Mesenteric fat pad (tissue), 1 donor: ENCODE data around the gene TUBGCP2. TPM values are rescaled to one million over a fixed set of nuclear protein-coding genes. Genes with fewer than 3 reads are reported as not detected.
A peak's percentile ranks its signal among the peaks of the same experiment; 100 is the strongest.
"Not testable (repeated sequence)": the region's sequence is repeated elsewhere in the genome, so short reads cannot be mapped to it uniquely, and the experiment has no call there.

Experiments used
- DNase-seq: peaks from one replicate; pipeline ENCODE4 v3.0.0-alpha.2; 2020; ENCODE audit warnings: low spot score
- total RNA-seq: library from RNA; stranded (reverse); fragmentation: NEBNext Ultra II Directional; extraction: Animal tissue kit (Norgen Biotek cat#: 25700); gene quantifications from one replicate; pipeline ENCODE4 v1.2.1, GENCODE V29; 2021
- donor health status: DM: yes; HTN: yes; CAD: no.

TUBGCP2 gene
- total RNA-seq, 1 donor from 2014 or later = 46.3 TPM

DNA sequence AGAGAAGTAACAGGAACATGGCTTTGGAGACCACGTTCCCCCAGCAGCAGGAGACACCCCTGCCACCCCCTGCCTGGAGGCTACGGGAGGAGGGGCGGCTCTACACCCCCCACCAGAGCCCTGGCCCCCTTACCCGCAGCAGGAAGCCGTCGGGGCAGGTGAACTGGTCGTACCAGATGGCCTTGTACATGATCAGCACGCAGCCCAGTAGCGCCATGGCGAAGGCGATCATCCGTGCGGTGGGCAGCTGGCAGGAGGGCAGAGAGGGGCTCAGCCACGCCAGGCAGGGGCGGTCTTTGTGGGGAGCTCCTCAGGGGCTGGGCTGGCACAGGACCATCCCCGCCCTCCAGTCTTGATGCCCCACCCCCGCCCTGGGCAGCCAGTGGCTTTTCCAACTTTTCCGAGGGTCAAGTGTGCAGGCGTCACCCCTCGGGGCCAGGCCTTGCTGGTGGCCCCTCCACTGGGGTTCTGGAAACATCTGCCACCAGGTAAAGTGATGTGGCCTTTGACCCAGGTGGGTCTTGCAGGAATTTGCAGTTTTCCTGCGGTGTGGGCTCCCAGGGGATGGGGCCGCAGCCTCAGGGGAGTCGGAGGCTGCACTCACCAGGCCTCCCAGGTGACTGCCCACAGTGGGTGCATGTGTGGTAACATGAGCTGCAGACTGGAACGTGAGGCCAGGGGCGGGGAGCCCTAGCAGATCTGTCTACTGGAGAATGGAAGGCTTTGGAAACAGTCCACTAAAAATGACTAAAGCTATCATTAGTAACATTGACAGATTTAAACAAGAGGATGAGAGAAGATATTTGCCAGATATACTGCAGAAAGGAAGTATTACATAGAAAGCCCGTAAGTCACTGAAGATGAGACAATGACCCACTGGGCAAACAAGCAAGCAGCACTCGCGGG is 18.3 kb upstream of the TUBGCP2 start:
- DNase-seq = no peak

DNA sequence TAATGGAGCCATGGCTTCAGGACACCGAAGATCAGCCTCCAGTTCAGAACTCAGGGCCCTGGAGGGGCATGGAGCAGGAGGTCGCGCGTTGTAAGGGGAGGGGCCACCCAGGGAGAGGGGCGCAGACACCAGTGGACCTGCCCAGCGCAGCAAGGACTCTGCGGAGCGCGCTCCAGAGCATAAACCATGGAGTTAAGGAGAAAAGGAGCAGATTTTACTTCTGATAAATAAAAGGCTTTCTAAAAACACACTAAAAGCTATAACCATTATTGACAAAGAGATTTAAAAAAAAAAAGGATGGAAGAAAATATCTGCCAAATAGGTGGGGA is 17.5 kb upstream of the TUBGCP2 start:
- no peak for DNase-seq

DNA sequence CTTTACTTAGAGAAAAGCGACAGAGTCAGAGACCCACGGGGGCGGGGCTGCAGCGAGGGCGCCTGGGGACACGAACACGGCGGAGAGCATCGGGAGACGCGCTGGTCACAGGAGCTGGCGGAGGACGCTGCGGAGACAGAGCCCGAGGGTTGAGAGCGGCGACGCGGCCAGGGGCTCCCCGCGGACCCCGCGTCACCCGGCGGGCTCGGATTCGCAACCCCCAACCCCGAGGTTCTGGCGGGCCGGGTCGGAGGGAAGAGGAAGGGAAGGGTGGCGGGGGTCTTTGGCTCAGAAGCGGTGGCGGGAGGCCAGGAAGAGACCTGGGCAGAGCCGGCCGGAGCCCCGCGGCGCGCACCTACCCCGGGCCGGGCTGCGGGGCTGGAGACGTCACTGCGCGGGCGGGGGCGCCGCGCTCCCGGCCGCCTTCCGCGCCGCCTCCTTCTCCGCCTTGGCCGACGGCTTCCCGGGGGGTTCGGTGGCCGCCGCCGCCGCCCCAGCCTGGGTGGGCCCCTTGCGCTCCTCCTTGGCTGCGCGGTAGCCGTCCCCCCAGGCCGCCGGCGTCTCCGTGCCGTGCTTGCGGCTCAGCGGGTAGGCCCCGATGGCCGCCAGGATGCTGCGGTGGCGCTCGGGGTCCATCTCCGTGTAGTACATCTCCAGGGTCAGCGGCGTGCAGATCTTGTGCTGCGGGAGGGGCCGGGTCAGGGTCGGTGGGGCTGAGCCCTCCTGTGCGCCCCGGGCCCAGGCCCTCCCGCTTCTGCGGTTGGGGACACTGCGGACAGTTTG is 17.0 kb upstream of the TUBGCP2 start:
- DNase-seq = no peak

GRCh38 chr10:133324857-133325260 is 16.2 kb upstream of the TUBGCP2 start:
- DNase-seq = peak; percentile 85

GRCh38 chr10:133324198-133324792 is 15.6 kb upstream of the TUBGCP2 start:
- DNase-seq = peak; percentile 89

- DNase-seq = not testable (repeated sequence)
Measured at GRCh38 chr10:133322064-133322709, 13.5 kb upstream of the TUBGCP2 start.

- not testable (repeated sequence) for DNase-seq
Measured at GRCh38 chr10:133320852-133321422, 12.3 kb upstream of the TUBGCP2 start.

DNA sequence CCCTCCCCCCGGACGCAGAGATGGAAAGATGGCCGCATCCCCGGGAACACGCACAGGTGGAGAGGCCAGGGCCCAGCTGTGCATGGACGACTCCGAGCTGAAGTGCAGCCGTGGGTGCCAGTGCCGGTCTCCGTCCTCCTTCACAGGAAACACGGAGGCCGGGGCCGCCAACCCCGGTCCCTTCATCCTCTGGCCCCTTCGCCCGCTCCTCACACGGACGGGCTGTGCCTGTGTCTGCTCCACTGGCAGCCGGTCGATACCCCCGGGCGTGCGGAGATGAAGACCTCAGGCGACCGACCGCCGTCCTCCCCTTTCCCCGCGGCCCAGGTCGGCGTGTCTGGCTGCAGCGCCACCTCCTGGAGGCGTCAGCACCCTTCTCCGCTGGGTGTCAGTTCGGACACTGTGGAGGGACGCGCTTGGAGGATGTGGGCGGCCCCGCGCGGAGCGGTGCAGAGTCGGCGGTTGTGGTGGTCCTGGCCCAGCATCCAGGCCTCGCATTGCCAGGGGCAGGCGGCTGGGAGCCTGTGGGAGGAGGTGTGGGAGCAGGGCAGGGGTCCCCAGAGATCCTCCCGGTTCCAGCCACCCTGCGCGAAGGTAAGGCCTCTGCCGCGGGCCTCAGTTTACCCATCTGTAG is 9.9 kb upstream of the TUBGCP2 start:
- no peak for DNase-seq

GRCh38 chr10:133316732-133317131 is 8.1 kb upstream of the TUBGCP2 start:
- no peak for DNase-seq

DNA sequence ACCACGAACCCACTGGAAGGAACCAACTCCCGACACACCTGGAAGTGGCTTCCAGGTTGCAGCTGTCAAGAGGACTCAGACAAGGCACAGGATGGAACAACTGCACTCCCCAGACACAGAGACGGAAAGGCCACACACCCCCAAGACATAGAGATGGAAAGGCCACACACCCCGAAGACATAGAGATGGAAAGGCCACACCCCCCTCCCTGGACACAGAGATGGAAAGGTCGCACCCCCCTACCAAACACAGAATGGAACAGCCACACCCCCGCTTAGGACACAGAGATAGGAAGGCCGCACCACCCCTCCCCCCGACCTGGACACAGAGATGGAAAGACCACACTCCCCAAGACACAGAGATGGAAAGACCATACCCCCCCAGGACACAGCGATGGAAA is 7.6 kb upstream of the TUBGCP2 start:
- no peak for DNase-seq

- no peak for DNase-seq
Measured at GRCh38 chr10:133315847-133316246, 7.2 kb upstream of the TUBGCP2 start.

DNA sequence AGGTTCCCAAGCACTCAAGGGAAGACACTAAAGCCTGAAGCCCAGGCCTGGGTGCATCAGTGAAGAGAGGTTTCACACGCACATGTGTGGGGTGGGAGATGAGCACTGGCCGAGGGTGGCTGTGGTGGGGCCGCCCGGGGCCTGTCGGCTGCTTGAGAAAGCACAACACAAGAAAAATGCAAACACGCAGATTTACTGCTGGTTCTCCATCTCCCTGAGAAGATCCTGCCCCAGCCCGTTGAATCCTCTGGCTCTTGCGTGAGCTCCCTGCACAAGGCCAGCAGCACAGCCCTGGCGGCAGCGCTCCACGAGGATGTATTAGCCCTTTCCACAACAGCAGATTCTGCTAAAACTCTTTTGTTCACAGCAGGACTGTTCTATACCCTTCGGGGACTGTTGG is 6.2 kb upstream of the TUBGCP2 start:
- DNase-seq = no peak

DNA sequence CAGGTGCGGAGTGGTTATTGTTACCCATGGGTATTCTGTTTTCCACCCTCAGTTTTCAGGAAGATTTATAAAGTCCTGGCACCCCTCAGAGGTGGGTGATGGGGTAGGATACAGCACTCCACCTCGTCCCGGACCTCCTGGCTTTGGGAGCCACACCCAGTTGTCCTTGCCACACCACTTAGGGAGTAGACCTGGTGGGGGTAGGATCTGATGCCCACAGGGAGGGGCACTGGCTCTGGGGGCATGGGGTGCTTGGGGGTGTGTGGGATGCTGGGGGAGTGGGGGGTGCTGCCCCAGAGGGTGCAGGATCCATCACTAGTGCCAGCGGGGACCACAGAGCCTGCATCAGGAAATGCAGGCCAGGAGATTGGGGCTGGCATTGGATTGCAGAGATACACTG is 4.5 kb upstream of the TUBGCP2 start:
- no peak for DNase-seq

- DNase-seq = no peak
Measured at GRCh38 chr10:133312769-133313145, 4.1 kb upstream of the TUBGCP2 start.

GRCh38 chr10:133312016-133312768 is 3.5 kb upstream of the TUBGCP2 start:
- DNase-seq = no peak

DNA sequence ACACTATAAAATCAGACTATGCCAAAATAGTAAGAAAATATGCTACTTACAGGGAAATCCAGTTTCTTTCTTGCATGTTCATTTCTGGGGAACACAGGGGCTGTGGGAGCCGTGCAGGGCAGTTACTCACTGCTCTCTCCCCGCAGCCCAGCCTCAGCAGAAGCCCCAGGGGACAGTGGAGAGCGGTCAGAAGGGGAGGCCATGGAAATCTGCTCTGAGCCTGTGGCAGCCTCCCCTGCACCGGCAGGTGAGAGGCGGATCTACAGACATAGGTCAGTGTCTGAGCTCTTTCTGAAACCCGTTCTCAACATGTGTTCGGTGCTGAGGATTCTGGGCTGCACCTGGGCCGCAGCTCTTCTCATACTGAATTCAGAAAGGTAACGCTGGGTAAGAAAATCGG is 2.9 kb upstream of the TUBGCP2 start:
- no peak for DNase-seq

DNA sequence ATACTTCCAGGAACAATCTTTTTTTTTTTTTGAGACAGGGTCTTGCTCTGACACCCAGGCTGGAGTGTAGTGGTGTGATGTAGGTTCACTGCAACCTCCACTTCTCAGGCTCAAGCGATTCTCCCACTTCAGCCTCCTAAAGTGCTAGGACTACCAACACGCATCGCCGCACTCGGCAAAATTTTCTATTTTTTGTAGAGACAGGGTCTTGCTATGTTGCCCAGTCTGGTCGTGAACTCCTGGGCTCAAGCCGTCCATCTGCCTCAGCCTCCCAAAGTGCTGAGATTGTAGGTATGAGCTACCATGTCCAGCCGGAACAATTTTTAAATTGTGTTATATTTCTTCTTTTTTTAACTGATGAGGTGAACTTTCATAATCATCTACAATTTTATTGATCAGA is 2.1 kb upstream of the TUBGCP2 start:
- DNase-seq = no peak

DNA sequence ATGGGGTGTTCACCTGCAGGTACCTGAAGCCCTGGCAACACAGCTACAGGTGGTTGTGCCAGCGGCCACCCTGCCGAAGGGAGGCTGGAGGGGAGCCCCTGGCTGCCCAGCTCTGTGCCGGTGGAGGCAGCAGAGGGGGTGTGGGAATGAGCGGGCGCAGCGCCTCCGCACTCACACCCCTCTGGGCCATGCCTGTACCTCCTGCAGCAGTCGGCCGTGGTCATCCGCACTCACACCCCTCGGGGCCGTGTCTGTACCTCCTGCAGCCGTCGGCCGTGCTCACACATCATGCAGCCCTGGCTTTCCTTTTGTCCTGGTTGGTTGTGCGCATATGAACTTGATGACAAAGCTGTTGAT is 1.7 kb upstream of the TUBGCP2 start:
- DNase-seq = no peak

DNA sequence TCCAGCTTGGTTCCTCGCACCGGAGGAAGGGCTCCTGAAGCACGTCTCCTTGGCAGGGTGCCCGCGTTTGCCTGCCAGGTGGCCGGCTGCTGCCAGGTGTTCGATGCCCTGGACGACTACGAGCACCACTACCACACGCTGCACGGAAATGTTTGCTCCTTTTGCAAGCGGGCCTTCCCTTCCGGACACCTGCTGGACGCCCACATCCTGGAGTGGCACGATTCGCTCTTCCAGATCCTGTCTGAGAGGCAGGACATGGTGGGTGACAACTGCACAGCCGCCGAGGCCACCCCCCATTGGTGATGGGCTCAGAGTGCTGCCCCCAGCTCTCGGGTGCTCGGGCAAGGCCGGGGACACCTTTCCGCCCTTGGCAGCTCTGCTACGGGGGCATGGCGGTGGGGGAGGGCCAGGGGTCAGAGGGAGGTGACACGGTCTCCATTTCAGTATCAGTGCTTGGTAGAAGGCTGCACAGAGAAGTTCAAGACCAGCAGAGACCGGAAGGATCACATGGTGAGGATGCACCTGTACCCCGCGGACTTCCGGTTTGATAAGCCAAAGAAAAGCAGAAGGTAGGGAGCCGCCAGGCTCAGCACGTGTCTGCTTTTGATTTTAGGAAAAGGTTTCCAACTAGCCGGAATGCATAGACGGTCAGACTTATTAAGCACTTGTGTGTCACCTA is 1.2 kb upstream of the TUBGCP2 start:
- DNase-seq = no peak
